ENCODE measurements around the gene SLC41A1. TPM values are rescaled to one million over a fixed set of nuclear protein-coding genes. Genes with fewer than 3 reads are reported as not detected.

SLC41A1 gene
- total and polyA plus RNA-seq, 7 donors, result 19.8 to 87.7 (median 54.1) TPM

DNA sequence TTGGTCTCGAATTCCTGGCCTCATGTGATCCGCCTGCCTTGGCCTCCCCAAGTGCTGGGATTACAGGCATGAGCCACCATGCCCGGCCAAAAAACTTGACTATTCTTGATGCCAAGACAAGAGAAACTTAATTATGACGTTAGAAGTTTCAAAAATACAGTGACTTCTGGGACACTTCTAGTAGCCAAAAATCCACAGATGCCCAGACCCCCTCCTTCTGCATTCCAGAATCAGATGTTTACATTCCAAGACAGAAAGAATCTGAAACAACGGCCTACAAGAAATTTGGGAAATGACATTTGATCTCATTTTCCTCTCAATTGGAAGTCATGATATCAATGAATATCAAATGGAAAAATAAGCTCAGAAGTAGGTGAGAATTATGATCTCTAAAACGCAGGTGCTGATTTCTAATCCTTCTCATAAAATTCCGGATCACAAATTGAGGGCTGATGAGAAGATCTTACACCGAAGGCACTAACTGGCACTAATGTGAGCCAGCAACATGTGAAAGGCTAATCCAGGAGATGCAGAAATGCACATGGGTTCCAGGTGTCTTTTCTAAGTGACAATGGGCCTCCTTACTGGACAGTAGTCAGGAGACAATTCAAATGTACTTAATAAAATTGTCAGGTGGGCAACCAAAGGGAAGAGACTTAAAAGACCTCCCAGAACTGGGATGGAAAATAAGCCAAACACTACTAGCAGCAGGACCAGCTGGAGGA lies 43.2 kb downstream of the SLC41A1 start:
- intact Hi-C loops (cut with DNase I), result no loop called here
- no peak overlapping the region for H3K4me3 ChIP-seq
- H3K4me1 ChIP-seq, result peaks cover 7% of the 10 kb centered on the region
- no peak for DNase-seq
- peaks cover 0 to 25% of the 10 kb centered on the region in 2 donors for H3K36me3 ChIP-seq (ENCODE audit: insufficient read depth in 1 of 2, low read depth in 1 of 2)
- ATAC-seq, result no peak
- no peaks in the 10 kb centered on the region for H3K27me3 ChIP-seq (ENCODE audit: insufficient read depth in 3 of 3, low read length in 2 of 3)
- WGBS, 3 donors, result 67 to 79% (median 72%) methylated on average over 8 of the region's 8 CpGs
- H3K27ac ChIP-seq, result no peak overlapping the region
- no peaks in the 10 kb centered on the region for H3K9me3 ChIP-seq
- TF ChIP-seq, protein P1, sequence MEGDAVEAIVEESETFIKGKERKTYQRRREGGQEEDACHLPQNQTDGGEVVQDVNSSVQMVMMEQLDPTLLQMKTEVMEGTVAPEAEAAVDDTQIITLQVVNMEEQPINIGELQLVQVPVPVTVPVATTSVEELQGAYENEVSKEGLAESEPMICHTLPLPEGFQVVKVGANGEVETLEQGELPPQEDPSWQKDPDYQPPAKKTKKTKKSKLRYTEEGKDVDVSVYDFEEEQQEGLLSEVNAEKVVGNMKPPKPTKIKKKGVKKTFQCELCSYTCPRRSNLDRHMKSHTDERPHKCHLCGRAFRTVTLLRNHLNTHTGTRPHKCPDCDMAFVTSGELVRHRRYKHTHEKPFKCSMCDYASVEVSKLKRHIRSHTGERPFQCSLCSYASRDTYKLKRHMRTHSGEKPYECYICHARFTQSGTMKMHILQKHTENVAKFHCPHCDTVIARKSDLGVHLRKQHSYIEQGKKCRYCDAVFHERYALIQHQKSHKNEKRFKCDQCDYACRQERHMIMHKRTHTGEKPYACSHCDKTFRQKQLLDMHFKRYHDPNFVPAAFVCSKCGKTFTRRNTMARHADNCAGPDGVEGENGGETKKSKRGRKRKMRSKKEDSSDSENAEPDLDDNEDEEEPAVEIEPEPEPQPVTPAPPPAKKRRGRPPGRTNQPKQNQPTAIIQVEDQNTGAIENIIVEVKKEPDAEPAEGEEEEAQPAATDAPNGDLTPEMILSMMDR (IDR thresholded peaks at IDR 0.05), result no peak

GRCh38 chr1:205767248-205767647 lies 45.8 kb downstream of the SLC41A1 start:
- Histone ChIP-seq H3K4me1 (no peaks in the 10 kb centered on the region), H3K9me3 (no peaks in the 10 kb centered on the region), H3K27ac (no peak overlapping the region), H3K36me3 (ENCODE audit: insufficient read depth in 1 of 2, low read depth in 1 of 2) (peaks cover 0 to 25% of the 10 kb centered on the region in 2 donors), H3K4me3 (no peak overlapping the region), H3K27me3 (ENCODE audit: insufficient read depth in 3 of 3, low read length in 2 of 3) (no peaks in the 10 kb centered on the region)
- 77 to 84% (median 78%) methylated on average over 3 of the region's 3 CpGs for WGBS, 3 donors
- ATAC-seq, result no peak
- no peak for DNase-seq
- intact Hi-C loops (cut with DNase I), result no loop called here
- TF ChIP-seq, protein P1 (IDR thresholded peaks at IDR 0.05), result no peak

- TF ChIP-seq, protein P1 (IDR thresholded peaks at IDR 0.05), result no peak
- DNase-seq, result no peak
- no peak for ATAC-seq
- H3K27me3 ChIP-seq (ENCODE audit: insufficient read depth in 3 of 3, low read length in 2 of 3), result no peaks in the 10 kb centered on the region
- H3K36me3 ChIP-seq (ENCODE audit: insufficient read depth in 1 of 2, low read depth in 1 of 2), result peaks cover 0 to 25% of the 10 kb centered on the region in 2 donors
- no peak overlapping the region for H3K4me3 ChIP-seq
- WGBS, 3 donors, result 66 to 95% (median 88%) methylated on average over 3 of the region's 3 CpGs
- no peaks in the 10 kb centered on the region for H3K9me3 ChIP-seq
- no peaks in the 10 kb centered on the region for H3K4me1 ChIP-seq
- intact Hi-C loops (cut with DNase I), result no loop called here
- no peak overlapping the region for H3K27ac ChIP-seq
These were observed 46.4 kb downstream of the SLC41A1 start for GRCh38 chr1:205766570-205766969.

DNA sequence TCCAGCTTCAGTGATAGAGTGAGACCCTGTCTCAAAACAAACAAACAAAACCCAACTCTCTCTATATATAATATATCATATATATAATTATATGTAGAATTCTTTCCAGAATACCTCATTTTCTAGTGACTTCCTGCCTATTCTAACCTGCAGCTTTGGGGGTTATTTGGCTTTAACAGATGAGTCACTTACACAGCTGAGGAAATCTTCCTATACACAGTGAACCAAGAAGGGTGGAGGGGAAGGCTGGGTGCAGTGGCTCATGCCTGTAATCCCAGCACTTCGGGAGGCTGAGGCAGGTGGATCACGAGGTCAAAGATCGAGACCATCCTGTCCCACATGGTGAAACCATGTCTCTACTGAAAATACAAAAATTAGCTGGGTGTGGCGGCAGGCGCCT lies 47.0 kb downstream of the SLC41A1 start:
- ATAC-seq (no peak), DNase-seq (no peak)
- no peak overlapping the region for H3K27ac ChIP-seq
- no peaks in the 10 kb centered on the region for H3K27me3 ChIP-seq (ENCODE audit: insufficient read depth in 3 of 3, low read length in 2 of 3)
- 68 to 73% (median 70%) methylated on average over 5 of the region's 5 CpGs for WGBS, 3 donors
- intact Hi-C loops (cut with DNase I), result no loop called here
- H3K9me3 ChIP-seq, result no peaks in the 10 kb centered on the region
- H3K4me3 ChIP-seq, result no peak overlapping the region
- TF ChIP-seq, protein P1 (IDR thresholded peaks at IDR 0.05), result no peak
- H3K36me3 ChIP-seq (ENCODE audit: insufficient read depth in 1 of 2, low read depth in 1 of 2), result peaks cover 0 to 20% of the 10 kb centered on the region in 2 donors
- no peaks in the 10 kb centered on the region for H3K4me1 ChIP-seq

GRCh38 chr1:205764578-205764977 lies 48.4 kb downstream of the SLC41A1 start:
- DNase-seq, result no peak
- no peaks in the 10 kb centered on the region for H3K27me3 ChIP-seq (ENCODE audit: insufficient read depth in 3 of 3, low read length in 2 of 3)
- WGBS, 3 donors, result 92 to 98% (median 94%) methylated on average over 2 of the region's 2 CpGs
- TF ChIP-seq, protein P1 (IDR thresholded peaks at IDR 0.05), result no peak
- peaks cover 0 to 6% of the 10 kb centered on the region in 2 donors for H3K36me3 ChIP-seq (ENCODE audit: insufficient read depth in 1 of 2, low read depth in 1 of 2)
- intact Hi-C loops (cut with DNase I), result no loop called here
- H3K4me1 ChIP-seq, result no peaks in the 10 kb centered on the region
- no peak overlapping the region for H3K27ac ChIP-seq
- ATAC-seq, result no peak
- no peaks in the 10 kb centered on the region for H3K9me3 ChIP-seq
- H3K4me3 ChIP-seq, result no peak overlapping the region
